Dendritic cell treated with granulocyte-macrophage colony-stimulating factor and Interleukin-4, amounts not matched to agents 40 ng/mL and 50 ng/mL, for 4 days (primary cell): ENCODE measurements around the gene NLE1.

Experiments
- H3K27ac Mint-ChIP-seq: one replicate; pipeline ENCODE4 v1.8.0; 2022; ENCODE audit warnings: mild to moderate bottlenecking, mixed read lengths
- H3K27me3 Mint-ChIP-seq: one replicate; pipeline ENCODE4 v1.8.0; 2022; ENCODE audit warnings: mild to moderate bottlenecking, mixed read lengths
- H3K36me3 Mint-ChIP-seq: one replicate; pipeline ENCODE4 v1.8.0; 2022; ENCODE audit warnings: low read depth, mixed read lengths
- H3K4me1 Mint-ChIP-seq: one replicate; pipeline ENCODE4 v1.8.0; 2022; ENCODE audit warnings: low read depth, mixed read lengths
- H3K4me3 Mint-ChIP-seq: one replicate; pipeline ENCODE4 v1.8.0; 2022; ENCODE audit warnings: mild to moderate bottlenecking, moderate library complexity, mixed read lengths
- H3K9me3 Mint-ChIP-seq: one replicate; pipeline ENCODE4 v1.8.0; 2022; ENCODE audit warnings: mixed read lengths
- intact Hi-C: fragments of 100-400 bp; cut with micrococcal nuclease; formaldehyde crosslinking; loops from one replicate; pipeline ENCODE4 v1.15.0; 2022

The NLE1 gene

DNA sequence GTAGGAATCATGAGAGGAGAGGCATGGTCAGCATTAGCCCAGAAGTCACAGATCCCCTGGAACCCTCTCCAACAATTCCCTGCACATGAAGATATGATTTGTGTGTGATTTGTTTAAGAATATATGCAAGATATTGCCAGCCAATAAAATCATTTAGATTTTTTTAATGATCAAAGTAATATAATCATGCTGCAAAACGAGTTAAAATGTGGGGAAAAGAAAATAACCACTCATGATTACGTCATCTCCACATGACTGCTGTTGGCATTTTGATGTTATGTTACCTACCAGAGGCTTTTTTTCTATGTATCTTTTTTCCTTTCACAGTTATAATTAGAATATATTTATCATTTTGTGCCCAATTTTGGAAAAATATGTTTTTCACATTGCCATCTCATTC is 29.7 kb upstream of the NLE1 start:
- no peaks in the 10 kb centered on the region for H3K4me1 Mint-ChIP-seq
- intact Hi-C loops: loop anchor here (2.0 kb wide), 1 partner anchor 361 kb away; no protein-coding TSS in a partner anchor
- H3K27ac Mint-ChIP-seq: no peak overlapping the region

DNA sequence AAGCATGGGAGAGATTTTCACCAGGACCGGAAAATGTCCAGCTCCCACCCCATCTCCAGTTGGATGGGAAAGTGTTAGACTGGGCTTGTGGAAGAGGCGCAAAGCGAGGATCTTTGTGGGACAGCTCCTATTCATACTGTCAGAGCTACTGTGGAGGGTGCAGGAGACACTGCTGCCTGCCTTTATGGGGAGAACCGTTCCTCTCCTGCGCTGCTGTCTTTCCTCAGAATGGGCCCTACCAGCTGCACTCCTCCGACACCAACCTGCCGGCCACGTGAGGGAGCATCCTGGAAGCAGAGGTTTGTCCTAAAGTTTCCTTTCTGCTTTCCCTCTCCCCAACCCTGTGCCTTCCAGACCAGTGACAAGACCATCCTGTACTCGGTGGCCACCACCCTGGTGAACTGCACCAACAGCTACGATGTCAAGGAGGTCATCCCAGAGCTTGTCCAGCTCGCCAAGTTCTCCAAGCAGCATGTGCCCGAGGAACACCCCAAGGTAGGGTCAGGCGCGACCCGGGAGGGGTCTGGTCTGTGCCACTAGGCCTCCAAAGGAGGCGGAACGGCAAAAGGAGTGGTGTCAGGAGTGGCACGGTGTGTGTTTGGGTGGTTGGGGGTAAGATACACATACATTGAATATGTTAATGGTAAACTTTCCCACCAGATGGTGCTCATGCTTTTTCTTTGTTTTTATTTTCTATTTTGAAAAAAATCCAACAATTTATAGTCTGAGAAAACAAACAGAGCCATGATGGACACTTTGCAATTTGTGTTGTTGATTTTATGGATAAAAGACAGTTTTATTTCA is 29.1 kb upstream of the NLE1 start:
- Mint-ChIP-seq H3K36me3 (no peaks in the 10 kb centered on the region), H3K27ac (no peak overlapping the region), H3K4me3 (no peak overlapping the region), H3K4me1 (no peaks in the 10 kb centered on the region), H3K9me3 (no peaks in the 10 kb centered on the region), H3K27me3 (peaks cover 22% of the 10 kb centered on the region)
- intact Hi-C loops: no loop called here

More for the DNA sequence above, 29.7 kb upstream of the NLE1 start:
- peaks cover 17% of the 10 kb centered on the region for H3K27me3 Mint-ChIP-seq
- no peak overlapping the region for H3K4me3 Mint-ChIP-seq
- no peaks in the 10 kb centered on the region for H3K9me3 Mint-ChIP-seq
- H3K36me3 Mint-ChIP-seq: no peaks in the 10 kb centered on the region

DNA sequence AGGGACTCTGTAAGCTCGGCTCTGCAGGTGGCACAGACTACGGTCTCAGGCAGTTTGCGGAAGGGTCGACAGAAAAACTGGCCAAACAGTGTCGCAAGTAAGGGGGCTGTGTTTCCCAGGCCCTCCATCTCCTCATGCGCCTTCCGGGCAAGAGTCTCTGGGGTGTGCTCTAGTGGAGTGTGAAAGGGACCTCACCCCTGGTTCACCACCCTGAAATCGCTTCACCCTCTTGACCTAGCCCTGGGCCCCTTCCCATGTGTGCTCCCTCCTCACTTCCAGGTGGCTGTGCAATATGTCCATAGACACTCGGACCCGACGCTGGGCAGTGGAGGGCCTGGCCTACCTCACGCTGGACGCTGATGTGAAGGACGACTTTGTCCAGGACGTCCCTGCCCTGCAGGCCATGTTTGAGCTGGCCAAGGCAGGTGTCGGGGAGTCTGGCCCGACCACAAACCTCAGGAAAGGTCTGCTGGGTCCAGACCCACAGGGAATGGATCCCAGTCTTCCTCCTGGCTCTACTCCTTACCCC is 27.8 kb upstream of the NLE1 start:
- Mint-ChIP-seq H3K27me3 (peaks cover 16% of the 10 kb centered on the region), H3K27ac (no peak overlapping the region)
- intact Hi-C loops: no loop called here

DNA sequence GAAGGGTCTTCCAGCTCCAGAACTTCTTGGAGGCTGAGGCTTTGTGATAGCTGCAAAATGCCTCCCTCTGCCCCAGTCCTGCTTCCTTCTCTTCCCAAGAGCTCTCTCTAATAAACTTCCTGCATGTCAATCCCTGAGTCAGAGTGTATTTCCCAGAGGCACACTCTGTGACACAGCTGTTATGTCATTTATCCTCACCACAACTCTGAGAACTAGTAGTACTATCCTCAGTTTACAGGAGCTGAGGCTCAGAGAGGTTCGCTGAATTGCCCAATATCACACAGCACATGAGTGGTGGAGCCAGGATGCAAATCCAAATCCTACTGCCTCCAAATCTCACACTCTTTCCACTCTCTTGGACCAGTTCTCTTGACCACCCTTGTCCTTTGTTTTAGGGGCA is 25.6 kb upstream of the NLE1 start:
- Mint-ChIP-seq H3K9me3 (no peaks in the 10 kb centered on the region), H3K4me1 (no peaks in the 10 kb centered on the region), H3K27ac (no peak overlapping the region), H3K4me3 (no peak overlapping the region), H3K27me3 (peaks cover 18% of the 10 kb centered on the region), H3K36me3 (no peaks in the 10 kb centered on the region)
- intact Hi-C loops: no loop called here

More for the DNA sequence above, 27.8 kb upstream of the NLE1 start:
- Mint-ChIP-seq H3K36me3 (no peaks in the 10 kb centered on the region), H3K4me1 (no peaks in the 10 kb centered on the region), H3K4me3 (no peak overlapping the region), H3K9me3 (no peaks in the 10 kb centered on the region)

DNA sequence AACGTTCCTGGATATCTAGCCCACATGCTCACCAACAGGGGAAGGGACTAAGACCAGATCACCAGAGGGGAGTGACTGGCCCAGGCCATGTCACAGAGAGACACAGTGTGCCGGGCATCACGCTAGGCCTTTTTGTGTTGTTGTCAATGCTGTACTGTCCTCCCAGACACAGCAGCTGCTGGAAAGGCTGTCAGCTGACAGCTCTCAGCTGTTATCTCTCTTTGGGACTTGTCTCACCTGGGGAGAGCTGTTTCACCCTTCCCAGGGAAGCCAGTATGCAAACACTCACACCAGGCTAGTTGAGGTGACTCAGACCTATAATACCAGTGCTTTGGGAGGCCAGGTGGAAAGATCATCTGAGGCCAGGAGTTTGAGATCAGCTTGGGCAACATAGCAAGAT is 24.9 kb upstream of the NLE1 start:
- Mint-ChIP-seq H3K9me3 (no peaks in the 10 kb centered on the region), H3K27ac (no peak overlapping the region), H3K4me3 (no peak overlapping the region), H3K27me3 (peaks cover 19% of the 10 kb centered on the region), H3K4me1 (no peaks in the 10 kb centered on the region), H3K36me3 (no peaks in the 10 kb centered on the region)
- intact Hi-C loops: no loop called here

DNA sequence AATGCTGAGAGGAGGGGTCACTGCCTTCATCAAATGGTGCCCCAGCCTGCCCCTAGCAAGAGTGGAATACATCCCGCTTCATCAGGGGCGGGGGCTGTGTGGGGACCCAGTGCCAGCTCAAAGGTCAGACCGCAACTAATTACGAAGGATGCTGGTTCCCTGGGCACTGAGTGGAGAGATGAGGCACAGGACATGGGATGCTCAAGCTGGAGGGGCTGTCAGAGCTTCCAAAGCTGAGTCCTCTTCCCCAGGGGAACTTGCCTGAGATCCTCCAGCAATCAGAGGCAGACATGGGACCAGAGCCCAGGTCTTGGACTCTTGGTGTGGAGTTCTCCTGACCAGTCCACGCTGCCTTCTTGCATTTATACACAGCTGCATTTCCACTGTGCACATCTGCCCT is 24.4 kb upstream of the NLE1 start:
- Mint-ChIP-seq H3K27me3 (peaks cover 21% of the 10 kb centered on the region), H3K4me3 (no peak overlapping the region), H3K9me3 (no peaks in the 10 kb centered on the region), H3K36me3 (no peaks in the 10 kb centered on the region), H3K4me1 (no peaks in the 10 kb centered on the region), H3K27ac (no peak overlapping the region)
- intact Hi-C loops: no loop called here

DNA sequence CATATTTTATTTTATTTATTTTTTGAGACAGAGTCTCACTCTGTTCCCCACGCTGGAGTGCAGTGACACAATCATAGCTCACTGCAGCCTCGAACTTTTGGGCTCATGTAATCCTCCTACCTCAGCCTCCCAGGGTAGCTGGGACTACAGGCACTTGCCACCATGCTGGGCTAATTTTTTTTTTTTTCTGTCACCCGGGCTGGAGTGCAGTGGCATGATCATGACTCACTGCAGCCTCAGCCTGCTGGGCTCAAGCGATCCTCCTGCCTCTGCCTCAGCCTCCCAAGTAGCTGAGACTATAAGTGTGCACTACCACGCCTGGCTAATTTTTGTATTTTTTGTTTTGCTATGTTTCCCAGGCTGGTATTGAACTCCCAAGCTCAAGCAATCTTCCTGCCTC is 22.6 kb upstream of the NLE1 start:
- no peaks in the 10 kb centered on the region for H3K36me3 Mint-ChIP-seq
- H3K4me1 Mint-ChIP-seq: peaks cover 6% of the 10 kb centered on the region
- no peak overlapping the region for H3K4me3 Mint-ChIP-seq
- intact Hi-C loops: no loop called here
- H3K27me3 Mint-ChIP-seq: peaks cover 24% of the 10 kb centered on the region
- H3K27ac Mint-ChIP-seq: no peak overlapping the region
- no peaks in the 10 kb centered on the region for H3K9me3 Mint-ChIP-seq

DNA sequence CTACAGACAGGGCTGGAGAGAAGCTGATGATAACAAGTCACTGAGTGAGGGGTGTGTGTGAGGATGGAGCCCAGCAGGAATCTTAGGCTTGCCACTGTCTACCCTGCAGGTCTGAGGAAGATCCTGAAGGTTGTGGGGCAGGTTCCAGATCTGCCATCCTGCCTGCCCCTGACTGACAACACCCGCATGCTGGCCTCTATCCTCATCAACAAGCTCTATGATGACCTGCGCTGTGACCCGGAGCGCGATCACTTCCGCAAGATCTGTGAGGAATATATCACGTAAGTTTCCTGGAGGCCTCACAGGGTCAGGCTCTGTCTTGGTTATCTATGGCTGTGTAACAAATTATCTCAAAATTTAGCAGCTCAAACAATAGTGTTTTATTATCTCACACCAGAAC is 21.8 kb upstream of the NLE1 start:
- Mint-ChIP-seq H3K4me3 (no peak overlapping the region), H3K4me1 (peaks cover 6% of the 10 kb centered on the region), H3K27ac (no peak overlapping the region), H3K36me3 (no peaks in the 10 kb centered on the region), H3K9me3 (no peaks in the 10 kb centered on the region), H3K27me3 (peaks cover 24% of the 10 kb centered on the region)
- intact Hi-C loops: no loop called here

DNA sequence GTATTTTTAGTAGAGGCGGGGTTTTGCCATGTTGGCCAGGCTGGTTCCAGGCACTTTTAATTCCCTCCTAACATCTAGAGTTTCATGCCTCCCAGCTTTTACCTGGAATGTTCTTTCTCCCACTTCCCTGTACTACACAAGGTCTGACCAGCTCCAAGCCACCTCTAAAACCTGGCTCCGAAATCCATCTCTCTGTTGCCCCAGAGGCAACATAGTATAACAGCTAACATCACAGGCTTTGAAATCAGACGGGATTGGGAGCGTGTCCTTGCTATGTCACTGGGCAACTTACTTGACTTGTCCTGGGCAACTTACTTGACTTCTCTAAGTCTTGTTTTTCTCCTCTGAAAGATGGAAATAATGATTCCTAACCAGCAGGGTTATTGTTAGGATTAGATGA is 20.7 kb upstream of the NLE1 start:
- Mint-ChIP-seq H3K4me1 (peaks cover 6% of the 10 kb centered on the region), H3K9me3 (no peaks in the 10 kb centered on the region), H3K27me3 (peaks cover 24% of the 10 kb centered on the region), H3K27ac (no peak overlapping the region), H3K4me3 (no peak overlapping the region), H3K36me3 (no peaks in the 10 kb centered on the region)
- intact Hi-C loops: no loop called here

DNA sequence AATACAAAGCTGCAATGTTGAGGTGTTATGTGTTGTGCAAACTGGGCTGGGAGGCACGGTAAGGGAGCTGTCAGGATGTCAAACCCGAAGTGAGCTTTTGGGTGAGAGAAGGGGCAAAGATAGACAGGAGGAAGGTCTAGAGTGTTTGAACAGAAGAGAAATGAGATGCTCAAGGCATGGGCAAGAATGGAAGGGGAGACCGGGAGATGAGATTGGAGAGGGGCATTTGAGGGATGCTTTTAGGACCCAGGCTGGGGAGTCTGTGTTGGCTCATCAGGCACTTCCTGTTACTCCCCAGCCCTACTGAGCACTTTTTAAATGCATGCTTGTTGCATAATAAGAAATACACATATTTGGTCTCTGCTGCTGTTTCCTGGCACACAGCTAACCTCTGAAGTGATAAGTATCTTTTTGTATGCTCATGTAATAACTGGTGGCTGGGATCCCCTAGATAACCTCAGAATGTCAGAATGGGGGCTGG is 19.2 kb upstream of the NLE1 start:
- H3K27ac Mint-ChIP-seq: no peak overlapping the region
- H3K4me1 Mint-ChIP-seq: peaks cover 6% of the 10 kb centered on the region
- H3K27me3 Mint-ChIP-seq: peaks cover 16% of the 10 kb centered on the region
- H3K9me3 Mint-ChIP-seq: no peaks in the 10 kb centered on the region
- intact Hi-C loops: no loop called here
- H3K4me3 Mint-ChIP-seq: no peak overlapping the region
- H3K36me3 Mint-ChIP-seq: no peaks in the 10 kb centered on the region

DNA sequence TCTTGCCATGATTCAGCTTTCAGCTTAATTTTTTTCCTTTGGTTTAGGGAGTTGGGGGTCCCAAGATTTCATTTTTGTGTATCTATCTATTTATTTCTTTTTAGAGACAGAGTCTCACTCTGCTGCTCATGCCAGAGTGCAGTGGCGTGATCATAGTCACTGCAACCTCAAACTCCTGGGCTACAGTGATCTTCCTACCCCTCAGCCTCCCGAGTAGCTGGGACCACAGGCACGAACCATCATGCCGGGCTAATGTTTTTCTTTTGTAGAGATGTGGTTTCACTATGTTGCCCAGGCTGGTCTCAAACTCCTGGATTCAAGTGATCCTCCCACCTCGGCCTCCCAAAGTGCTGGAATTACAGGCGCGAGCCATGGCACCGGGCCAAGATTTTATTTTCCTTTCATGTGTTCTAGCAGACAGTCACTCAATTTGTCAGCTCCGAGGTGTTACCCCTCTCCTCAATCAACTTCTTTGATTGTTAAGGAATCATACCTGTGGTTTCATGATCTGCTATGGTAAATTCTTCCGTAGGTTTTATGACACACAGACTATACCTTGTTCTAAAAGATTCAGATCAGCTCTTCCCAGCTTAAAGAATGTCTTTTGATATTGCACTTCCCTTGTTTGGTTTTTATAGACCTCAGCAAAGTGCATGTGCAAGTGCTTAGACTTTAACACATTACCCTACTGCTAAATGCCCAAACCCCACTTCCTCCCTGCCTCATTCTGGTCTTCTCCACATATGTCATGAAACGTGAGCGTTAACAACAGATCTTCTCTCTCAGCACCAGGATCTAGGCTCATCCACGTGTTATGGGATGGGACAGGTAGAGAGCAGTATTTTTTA is 18.5 kb upstream of the NLE1 start:
- Mint-ChIP-seq H3K4me1 (peaks cover 6% of the 10 kb centered on the region), H3K27ac (no peak overlapping the region), H3K36me3 (no peaks in the 10 kb centered on the region), H3K27me3 (peaks cover 14% of the 10 kb centered on the region), H3K9me3 (no peaks in the 10 kb centered on the region), H3K4me3 (no peak overlapping the region)
- intact Hi-C loops: no loop called here

DNA sequence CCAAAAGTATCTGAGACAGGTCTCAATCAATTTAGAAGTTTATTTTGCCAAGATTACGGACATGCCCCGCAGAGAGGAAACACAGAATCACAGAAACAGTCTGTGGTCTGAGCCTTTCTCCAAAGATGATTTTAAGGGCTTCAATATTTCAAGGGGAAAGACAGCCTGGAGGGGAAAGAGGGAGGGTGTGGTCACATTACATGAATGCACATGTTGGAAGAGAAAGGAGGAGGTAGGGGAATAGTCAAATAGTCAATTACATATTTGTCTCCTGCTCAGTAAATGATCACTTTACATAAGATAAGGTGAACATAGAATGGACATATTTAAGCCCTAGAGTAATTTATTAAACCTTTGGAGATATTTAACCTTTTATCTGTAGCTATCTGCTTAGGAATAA is 17.8 kb upstream of the NLE1 start:
- Mint-ChIP-seq H3K4me3 (no peak overlapping the region), H3K27ac (no peak overlapping the region), H3K27me3 (peaks cover 14% of the 10 kb centered on the region), H3K36me3 (no peaks in the 10 kb centered on the region), H3K9me3 (no peaks in the 10 kb centered on the region), H3K4me1 (peaks cover 6% of the 10 kb centered on the region)
- intact Hi-C loops: no loop called here

DNA sequence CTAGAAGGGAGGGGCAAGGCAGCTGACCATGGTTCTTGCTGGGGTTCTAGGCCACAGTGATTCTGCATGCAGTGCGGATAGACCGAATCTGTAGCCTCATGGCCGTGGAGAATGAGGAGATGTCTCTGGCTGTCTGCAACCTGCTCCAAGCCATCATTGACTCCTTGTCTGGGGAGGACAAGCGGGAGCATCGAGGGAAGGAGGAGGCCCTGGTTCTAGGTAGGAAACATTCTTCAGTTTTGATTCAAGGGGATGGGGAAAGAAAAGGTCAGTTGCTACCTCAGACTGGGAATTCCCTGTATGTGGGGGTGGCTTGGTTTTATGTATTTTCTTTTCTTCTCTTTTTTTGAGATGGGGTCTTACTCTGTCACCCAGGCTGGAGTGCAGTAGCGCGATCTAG is 13.1 kb upstream of the NLE1 start:
- no peak overlapping the region for H3K27ac Mint-ChIP-seq
- H3K27me3 Mint-ChIP-seq: peaks cover 3% of the 10 kb centered on the region

More for the DNA sequence above, 13.1 kb upstream of the NLE1 start:
- intact Hi-C loops: no loop called here
- H3K36me3 Mint-ChIP-seq: no peaks in the 10 kb centered on the region
- no peaks in the 10 kb centered on the region for H3K9me3 Mint-ChIP-seq
- H3K4me3 Mint-ChIP-seq: no peak overlapping the region
- no peaks in the 10 kb centered on the region for H3K4me1 Mint-ChIP-seq
